Effector CD4-positive, alpha-beta T cell (primary cell): Measurements from ENCODE around the gene HOXA6.

Experiments used
- DNase-seq: peaks from one replicate; pipeline ENCODE4 v3.0.0-alpha.2; 2020

The HOXA6 gene

DNA sequence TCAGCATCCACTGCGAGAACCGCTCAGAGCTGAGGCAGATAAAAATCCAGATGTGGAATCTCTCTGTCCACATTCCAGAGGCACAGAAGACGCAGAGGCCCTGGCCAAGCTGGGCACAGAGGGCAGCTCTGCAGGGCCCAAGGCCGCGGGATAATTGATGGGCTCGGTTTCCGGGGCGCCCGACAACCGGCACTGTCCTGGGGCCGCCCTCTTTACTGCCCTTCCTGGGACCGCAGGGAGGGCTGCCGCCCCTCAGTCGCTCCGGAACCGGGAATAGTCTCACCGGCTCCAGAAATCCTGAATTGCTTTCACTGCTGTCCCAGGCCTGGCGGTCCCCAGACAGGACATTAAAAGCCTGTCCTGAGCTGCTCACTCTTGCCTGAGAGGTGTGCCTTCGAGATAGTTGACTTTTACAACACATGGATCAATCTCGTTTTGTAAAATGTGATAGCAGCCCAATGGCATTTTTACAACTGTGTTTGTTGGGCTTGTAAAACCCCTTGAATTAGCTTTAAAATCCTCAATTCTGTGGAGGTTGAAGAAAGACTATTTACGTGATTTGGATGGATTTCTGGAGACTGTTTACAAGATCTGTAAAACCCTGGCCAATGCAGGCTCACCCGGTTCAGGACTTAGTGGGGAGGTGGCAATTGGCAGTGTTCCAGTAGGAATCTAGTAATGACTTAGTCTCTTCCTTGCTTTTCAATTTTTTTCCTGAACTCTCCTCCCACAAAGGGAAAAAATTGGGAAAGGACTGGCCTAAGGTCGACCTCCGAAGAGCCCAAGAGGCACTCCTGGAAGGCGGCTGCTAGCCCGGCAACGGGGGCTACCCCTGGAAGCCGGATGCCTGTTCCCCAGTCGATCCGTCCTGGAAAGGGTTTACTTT lies 1.4 kb upstream of the HOXA6 start:
- DNase-seq = no peak

DNA sequence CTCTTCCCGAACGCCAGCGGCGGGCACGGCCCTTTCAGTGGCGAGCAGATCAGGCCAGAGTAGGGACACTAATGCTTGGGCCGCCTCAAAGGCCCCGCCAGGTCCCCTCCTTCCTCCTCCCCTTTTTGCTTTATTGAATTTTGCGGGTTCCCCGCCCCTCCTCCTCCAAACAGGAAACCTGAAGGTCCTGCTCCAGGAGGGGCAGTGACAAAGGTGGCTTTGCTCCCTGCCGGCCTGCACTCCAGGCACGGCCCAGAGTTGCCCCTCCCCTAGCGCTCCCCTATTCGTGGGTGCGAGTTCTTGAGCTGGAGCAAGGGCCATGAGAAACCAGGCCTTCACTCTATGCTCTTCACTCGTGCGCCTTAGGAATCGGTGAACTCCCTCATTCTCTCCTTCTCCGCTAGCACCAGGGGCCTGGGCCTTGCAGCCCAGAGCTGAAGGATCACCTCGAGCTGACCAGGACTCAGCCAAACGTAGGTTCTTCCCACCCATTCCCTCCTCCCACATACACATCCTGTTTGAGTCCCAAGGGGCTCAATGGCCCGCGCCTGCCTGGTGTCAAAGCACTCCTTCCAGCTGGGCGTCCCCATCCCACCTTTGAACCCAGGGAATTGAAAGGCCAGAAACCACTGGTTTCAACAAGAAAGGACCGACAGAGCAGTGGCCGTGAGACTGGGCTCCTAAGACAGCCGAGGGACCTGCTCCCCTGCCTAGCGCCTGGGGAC lies 619 bp upstream of the HOXA6 start:
- no peak for DNase-seq

DNA sequence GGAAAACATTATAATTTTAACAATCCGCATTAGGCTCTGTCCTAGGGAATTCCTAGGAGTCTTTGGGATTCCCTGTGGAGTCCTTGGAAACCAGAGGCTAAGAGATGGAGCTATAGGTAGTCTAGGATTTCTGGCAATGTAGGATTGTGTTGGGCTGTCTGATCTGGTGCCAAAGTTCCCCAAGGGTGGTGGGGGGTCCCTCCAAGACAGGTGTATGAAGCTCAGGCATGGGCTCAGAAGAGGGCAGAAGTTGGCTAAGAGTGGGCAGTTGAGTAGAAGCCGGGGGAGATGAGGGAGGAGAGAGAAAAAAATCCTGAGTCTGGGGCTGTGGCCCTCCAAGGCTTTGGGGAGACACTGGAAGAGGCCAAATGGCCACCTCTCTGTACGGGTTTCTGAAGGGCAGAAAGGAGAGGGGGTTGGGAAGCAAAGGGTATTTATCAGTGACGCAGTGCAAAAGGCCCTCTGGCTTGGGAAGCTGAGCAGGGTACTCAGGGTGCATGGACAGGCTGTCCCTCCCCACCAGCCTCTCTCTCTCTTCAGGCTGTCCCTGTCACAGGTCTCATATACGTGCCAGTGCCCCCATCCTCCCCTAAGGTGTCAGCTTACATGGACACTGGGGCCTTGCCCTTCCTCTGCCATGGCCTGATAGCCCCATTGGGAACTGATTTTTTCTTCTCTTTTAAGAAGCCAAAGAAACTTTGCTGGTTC lies 929 bp downstream of the HOXA6 start:
- DNase-seq = no peak

DNA sequence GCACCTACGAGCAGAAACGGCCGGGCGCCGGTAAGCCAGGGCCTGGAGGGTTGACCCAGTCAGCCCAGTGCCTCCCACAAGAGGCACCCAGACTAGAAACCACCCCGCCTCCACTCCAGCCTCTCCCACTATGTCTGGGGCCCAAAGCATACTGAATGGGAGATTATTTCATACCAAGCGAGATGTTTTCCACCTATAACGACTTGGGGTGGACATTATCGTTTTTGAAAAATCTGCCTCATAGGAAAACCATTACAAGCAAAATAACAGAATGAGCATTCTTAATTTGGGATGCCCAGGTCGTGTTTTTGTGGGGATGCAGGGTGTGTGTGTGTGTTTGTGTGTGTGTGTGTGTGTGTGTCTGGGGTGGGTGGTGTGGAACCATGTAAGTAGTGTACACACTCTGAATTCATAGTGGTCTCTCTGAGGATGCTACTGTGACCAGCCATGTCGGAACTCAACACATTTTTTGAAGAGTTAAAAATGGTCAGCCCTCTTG lies 1.6 kb downstream of the HOXA6 start:
- DNase-seq = no peak

DNA sequence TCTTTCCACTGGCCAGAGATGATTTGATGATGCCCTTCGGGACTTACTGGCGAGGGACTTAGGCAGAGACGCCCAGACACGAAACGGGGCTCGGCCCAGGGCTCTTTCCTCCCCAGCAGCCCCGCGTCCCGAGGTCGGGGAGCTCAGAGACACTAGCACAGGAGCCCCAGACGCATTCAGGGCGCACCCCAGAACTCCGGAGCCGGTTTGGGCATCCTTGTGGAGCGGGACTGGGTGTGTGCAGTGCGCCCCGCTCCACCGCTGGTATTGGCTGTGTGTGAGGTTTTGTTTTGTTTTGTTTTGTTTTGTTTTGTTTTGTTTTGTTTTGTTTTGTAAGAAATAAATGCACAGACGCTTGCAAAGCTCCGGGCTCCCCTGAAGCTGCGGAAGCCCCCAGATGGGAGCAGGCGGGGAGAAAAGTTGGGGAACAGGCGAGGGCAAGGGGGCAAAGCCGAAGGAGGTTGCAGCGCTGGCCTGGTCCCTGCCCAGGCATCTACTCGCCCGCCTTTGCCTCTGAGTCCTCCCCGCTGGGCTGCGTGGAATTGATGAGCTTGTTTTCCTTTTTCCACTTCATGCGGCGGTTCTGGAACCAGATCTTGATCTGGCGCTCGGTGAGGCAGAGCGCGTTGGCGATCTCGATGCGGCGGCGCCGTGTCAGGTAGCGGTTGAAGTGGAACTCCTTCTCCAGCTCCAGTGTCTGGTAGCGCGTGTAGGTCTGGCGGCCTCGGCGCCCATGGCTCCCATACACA lies 2.2 kb downstream of the HOXA6 start:
- no peak for DNase-seq

DNA sequence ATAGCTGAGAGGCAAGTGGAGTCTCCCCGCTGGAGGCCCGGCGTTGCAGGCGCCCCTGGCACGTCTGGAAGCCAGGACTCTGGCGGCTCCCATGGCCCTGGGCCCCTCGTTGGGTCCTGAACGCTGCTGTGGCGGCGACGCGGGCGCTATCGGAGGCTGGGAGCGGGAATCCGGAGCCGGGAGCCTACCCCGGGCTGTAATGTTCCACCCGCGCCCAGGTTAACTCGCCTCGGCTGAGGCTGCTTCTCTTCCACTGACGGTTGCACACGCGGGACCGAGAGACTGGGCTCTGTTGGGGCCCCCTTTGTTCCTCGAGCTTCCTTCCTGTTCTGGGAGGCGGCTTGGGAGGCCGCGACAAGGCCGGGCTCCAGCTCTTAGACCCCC lies 2.8 kb downstream of the HOXA6 start:
- no peak for DNase-seq

DNA sequence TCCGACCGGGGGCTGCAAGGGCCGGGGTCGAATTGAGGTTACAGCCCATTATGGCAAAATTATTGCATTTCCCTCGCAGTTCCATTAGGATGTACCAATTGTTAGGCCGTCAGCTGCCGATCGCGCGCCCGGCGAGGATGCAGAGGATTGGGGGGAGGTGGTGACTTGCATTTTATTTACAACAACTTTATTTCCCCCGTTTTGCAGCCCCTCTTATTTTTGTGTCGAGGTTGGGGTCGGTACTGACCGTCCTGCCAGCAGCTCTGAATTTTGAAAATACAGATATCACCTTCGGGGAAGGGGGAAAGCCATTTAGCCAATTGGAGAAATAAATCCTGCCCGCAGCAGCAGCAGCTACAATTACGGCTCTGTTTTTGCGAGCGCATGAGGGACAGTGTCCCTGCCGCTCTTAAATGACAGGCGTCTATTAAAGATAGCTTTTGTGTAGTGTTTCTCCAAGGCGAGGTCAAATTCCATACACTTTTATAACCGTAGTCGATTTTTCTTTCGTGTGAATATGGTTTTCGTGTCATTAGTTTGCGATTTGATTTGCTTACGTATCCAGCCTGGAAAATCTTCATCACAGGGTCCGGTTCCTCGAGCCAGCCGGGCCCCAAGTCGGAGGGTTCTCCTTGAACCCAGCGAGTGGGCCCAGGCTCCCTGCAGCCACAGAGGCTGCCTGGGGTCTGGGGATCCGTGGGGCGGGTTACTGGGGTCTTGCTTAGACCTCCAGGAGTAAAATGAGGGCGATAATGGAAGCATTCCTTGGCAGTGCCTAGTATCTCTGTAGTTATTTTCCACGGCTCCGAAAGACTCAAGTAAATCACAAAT lies 3.4 kb downstream of the HOXA6 start:
- no peak for DNase-seq

DNA sequence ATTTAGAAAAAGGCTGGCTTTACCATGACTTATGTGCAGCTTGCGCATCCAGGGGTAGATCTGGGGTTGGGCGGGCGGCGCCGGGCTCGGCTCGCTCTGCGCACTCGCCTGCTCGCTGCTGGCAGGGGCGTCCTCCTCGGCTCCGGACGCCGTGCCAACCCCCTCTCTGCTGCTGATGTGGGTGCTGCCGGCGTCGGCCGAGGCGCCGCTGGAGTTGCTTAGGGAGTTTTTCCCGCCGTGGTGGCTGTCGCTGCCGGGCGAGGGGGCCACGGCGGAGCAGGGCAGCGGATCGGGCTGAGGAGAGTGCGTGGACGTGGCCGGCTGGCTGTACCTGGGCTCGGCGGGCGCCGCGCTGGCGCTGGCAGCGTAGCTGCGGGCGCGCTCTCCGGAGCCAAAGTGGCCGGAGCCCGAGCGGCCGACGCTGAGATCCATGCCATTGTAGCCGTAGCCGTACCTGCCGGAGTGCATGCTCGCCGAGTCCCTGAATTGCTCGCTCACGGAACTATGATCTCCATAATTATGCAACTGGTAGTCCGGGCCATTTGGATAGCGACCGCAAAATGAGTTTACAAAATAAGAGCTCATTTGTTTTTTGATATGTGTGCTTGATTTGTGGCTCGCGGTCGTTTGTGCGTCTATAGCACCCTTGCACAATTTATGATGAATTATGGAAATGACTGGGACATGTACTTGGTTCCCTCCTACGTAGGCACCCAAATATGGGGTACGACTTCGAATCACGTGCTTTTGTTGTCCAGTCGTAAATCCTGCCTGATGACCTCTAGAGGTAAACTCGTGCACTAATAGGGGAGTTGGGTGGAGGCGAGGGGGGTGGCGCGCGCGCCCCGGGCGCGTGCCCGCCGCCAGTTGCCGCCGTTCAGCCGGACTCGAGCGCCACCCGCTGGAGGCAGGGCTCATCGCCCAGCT lies 4.3 kb downstream of the HOXA6 start, which contains the start of gene HOXA5:
HOXA5 (minus strand) TSS at position 659 of the 927 bp plus-strand sequence; CDS start at position 585, 74 bp downstream.
- DNase-seq = no peak

DNA sequence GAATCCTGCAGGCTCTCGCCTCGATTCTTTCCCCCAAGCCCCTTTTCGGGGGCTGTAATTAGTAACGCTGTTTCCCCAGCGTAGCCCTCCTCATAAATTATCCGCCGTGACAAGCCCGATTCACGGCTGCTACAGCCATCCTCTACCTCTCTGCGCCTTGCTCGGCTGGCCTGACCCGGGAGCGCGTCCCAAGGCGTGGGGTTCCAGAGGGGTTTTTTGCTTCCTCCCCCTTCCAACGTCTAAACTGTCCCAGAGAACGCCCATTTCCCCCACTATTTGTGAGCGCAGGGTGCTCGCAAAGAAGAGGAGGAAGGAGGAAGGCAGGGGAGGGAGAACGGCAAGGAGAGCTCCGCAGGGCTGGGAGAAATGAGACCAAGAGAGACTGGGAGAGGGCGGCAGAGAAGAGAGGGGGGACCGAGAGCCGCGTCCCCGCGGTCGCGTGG lies 5.0 kb downstream of the HOXA6 start:
- DNase-seq = no peak

DNA sequence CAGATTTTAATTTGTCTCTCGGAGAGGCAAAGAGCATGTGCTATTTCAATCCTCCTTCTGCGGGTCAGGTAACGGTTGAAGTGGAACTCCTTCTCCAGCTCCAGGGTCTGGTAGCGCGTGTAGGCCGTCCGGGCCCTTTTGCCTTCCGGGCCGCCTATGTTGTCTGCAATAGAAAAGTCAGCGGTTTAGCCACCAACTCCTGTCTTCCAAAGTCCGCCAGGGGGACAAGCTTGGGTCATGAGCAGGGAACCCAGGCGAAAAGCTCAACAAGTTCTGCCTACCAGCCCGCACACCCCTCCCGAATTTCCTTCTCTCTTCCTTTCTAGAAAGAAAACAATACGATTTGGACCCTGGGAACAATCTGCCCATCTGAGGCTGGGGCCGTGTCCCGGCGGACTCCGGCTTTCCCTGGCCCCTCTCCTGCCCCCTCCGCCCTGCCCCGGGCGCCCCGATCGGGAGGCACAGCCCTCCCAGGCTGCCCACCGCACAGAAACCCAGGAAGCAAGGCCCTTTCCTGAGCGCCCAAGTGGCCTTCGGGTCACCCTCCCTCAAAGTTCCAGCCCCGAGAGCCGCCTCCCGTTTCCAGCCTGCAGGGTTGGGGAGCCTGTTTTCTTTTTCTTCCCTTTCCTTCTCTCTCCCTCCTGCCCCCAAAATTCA lies 5.5 kb downstream of the HOXA6 start:
- DNase-seq = no peak

DNA sequence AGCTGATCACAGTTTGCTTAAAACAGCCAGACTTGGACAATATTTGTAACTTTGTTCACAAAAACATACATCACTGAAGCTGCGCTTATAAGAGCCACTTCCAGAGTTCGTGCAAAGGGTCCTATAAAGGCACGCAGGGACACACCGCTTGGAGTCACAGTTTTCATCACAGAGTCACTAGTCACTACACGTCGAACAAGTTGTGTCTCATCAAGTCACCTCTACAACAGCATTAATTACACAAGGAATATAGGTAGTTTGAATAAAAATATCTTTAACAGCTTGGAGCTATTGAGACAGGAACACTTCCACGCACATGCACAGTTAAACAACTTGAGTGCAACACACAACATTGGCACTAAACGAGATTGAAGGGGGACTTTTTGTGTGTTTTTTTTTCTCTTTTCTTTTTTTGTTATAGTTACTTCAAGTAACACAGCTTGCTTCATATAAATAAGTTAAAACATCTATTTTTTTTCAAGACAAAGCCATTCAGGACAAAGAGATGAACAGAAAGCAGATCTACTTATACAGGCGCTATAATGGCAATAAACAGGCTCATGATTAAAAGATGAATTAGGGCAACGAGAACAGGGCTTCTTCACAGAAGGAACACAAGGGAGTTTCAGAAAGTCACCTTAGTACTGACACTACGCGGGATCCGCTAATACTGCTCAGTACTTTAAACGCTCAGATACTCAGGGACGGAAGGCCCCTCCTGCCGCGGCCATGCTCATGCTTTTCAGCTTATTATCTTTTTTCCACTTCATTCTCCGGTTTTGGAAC lies 6.2 kb downstream of the HOXA6 start:
- no peak for DNase-seq

DNA sequence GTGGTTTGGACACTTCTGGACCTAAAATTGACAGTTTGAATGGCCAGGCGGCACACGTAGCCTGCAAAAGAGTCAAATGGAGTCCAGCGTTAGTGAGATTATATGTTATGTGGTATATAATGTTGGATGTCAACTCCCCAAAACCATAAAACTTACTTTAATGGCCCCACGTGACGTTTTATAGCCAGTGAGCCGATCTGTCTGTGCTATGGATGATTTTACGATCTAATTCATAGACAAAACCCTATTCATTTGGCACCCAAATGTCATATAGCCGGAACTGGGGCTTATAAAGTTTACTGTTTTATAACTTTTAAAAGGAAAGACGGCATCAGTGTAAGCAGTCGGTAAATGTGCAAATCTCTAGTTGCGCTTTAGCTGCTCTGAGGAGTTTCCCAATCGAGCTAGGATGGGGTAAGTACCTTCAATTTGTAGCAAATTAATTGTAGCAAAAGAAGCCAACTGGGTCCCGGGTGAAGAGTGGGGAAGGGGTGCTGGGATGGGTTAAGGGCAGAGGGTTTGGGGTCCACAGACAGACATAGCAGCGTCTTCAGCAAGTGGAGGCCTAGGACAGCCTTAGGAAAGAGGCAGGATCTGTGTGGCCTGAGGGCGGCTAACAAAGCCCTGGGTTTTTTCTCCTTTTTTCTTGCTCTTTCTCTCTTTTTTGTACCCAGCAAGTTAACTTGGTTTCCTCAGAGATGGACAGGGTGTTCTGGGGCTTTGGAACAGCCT lies 7.3 kb downstream of the HOXA6 start:
- DNase-seq = no peak

DNA sequence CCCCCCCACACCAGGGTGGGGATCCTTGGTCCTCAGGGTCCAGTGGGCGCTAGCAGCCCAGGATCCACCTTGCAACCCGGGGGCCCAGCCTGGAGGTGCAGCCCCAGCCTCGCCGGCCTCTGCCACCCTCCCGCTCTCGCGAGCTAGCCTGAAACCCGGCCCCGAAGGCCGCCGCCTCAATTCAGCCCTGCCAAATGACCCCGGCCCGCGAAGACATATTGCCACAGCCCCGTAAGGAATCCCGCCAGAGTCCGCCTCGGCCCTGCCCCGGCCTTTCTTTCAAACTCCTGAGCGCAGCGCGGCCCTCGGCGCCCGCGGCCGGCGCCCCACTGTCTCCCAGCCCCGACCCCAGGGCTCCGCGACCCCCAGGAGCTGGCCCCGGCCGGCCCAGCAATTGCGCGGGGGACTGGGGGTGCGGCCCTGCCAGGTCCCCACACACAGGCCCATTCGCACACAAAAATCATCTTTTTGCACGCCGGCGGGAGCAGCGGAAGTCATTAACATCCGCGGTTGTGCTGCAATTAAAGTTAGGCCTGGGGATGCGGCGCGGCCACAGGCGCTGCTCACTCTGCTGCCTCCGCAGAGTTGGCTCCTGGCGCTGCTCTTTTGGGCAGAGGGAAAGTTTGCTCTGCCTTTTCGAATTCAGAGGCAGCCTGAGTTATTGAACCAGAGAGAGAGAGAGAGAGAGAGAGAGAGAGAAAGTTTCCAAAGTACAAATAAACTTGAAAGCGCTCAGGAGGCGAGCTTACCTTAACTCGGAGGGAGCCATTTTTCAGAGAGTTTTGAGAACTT lies 8.0 kb downstream of the HOXA6 start:
- no peak for DNase-seq

DNA sequence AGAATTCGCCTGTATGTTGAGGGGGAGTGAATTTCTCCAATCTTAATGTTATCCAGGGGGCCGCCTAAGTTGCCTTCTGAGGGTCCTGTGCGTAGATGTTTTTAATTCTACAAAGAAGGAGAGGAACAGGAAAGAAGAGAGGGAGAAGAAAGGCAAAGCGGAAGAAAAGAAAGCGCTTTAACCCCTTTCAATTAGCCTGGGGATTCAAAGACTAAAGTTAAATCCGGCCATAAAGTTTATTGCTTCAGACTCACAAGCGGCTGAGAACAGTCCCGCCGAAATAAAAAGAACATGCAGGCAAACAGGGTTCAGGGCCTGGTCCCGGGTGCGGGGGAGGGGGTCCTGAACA lies 8.6 kb downstream of the HOXA6 start:
- no peak for DNase-seq

DNA sequence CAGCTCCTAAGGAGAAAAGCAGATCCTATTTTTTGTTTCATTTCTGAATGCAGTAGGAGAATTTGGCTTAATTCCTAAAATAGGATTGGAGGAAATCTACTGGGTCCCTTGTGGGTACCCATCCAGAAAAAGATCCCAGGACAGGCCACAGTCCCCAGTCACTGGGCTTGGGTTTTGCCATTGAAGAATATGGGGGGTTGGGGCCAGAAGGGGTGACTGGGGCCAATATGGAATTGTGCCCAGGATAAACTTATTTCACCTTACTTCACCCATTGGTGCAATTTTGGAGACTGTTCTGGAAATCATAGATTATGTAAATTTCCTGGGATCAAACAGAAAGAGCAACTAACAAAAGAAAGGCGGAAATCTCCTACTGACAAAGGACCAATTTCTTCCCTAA lies 9.1 kb downstream of the HOXA6 start:
- no peak for DNase-seq

DNA sequence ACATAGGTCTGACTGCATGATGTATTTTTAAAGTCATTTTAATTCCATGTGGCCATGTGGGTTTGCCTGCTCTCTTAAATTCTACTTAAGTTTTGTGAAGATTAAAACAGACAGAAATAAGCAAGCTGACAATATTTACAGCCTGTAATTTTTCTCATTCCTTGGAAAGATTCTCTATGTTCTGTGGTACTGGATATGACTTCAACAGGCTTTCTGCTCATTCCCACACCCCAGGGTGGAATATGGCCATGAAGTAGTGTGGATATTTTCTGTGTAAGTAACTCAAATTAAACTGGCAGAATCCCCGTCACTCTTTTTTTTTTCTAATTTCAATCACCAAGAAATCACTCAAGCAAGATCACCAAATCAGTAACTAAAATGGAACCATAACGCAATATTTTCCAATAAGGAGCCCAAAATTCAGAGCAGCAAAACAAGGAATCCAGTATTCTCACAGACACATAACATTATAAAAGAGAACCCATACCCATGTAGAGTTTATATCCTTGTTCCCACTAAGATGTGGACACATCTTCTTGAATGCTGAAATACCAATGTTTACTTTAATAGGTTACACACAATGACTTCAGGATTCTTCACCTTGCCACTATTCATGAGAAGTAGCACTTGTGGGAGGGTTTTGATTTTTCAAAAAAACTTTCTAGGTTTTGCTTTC lies 9.8 kb downstream of the HOXA6 start:
- DNase-seq = no peak

DNA sequence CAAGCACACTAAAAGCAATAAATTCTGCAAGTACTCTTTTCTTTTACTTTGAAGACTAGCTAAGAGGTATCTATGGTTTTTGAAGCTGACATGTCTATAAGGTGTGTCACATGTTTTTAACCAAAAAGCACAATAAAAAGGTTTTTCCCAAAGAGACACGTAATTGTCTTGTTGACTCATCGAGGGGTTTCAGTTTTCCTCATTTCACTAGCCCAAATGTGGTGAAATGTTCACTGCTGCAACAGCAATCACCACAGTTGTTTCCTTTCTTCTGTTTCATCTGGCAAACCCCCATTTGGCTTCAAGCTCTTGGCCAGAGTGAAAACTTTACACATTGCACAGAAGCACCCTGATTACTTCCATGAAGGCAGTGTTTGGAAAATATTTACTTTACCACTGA lies 13.2 kb downstream of the HOXA6 start:
- DNase-seq = no peak
